Measurements from ENCODE around the gene RALB. TPM values are rescaled to one million over a fixed set of nuclear protein-coding genes. Genes with fewer than 3 reads are reported as not detected.

The RALB gene
- total RNA-seq, 4 donors from 2014 or later, result 22.4 to 42.8 (median 34.9) TPM

DNA sequence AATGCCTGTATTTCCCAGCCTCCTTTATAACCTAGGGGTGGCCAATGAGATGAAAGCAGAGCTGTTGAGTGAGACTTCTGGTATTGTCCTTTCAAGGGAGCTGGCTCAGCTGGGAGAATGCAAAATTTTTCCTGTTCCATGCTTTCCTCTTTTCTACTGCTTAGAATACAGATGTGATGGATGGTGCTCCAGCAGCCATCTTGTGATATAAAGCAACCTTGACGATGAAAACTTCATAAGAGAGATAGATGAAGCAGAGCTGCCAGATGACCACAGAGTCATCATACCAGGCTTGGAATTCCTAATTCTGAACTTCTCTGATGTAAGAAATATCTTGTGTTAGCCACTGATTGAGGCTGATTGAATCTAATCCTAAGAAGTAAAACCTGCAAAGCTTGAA lies 81.4 kb downstream of the RALB start:
- WGBS, 2 donors, result 94 to 97% methylated on average over 1 of the region's 1 CpG
- intact Hi-C loops (cut with DNase I; ENCODE audit: low total_unique reads), result no loop called here

DNA sequence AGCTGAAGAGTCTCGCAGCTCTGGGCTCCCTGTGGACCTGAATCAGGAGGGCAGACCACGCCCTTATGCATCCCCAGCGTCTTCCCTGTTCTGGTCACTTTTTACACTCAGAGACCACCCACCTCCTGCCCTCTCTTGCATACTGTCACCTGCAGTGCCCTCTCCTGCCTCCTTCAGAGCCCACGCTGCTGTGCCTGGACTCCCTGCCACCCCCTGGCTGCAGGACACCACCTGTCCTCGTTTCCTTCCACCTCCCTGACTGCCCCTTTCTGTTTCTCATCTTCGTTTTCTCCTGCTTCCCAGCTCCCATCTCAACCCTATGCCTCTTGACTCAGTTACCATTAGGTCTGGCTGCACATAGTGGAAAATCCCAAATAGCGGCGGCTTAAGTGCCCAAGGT lies 84.1 kb downstream of the RALB start:
- no peak for DNase-seq (ENCODE audit: low spot score in 2 of 2)
- no peak for TF ChIP-seq POLR2A (IDR thresholded peaks at IDR 0.05)
- TF ChIP-seq, protein P1, sequence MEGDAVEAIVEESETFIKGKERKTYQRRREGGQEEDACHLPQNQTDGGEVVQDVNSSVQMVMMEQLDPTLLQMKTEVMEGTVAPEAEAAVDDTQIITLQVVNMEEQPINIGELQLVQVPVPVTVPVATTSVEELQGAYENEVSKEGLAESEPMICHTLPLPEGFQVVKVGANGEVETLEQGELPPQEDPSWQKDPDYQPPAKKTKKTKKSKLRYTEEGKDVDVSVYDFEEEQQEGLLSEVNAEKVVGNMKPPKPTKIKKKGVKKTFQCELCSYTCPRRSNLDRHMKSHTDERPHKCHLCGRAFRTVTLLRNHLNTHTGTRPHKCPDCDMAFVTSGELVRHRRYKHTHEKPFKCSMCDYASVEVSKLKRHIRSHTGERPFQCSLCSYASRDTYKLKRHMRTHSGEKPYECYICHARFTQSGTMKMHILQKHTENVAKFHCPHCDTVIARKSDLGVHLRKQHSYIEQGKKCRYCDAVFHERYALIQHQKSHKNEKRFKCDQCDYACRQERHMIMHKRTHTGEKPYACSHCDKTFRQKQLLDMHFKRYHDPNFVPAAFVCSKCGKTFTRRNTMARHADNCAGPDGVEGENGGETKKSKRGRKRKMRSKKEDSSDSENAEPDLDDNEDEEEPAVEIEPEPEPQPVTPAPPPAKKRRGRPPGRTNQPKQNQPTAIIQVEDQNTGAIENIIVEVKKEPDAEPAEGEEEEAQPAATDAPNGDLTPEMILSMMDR (IDR thresholded peaks at IDR 0.05), result no peak
- intact Hi-C loops (cut with DNase I; ENCODE audit: low total_unique reads), result no loop called here
- no peak overlapping the region for H3K4me3 ChIP-seq (ENCODE audit: low read depth, poor library complexity, severe bottlenecking)
- 87 to 92% methylated on average over 8 of the region's 8 CpGs for WGBS, 2 donors

More for the DNA sequence above, 81.4 kb downstream of the RALB start:
- TF ChIP-seq POLR2A (IDR thresholded peaks at IDR 0.05), result no peak
- TF ChIP-seq, protein P1 (IDR thresholded peaks at IDR 0.05), result no peak
- no peak for DNase-seq (ENCODE audit: low spot score in 2 of 2)
- no peak overlapping the region for H3K4me3 ChIP-seq (ENCODE audit: low read depth, poor library complexity, severe bottlenecking)

DNA sequence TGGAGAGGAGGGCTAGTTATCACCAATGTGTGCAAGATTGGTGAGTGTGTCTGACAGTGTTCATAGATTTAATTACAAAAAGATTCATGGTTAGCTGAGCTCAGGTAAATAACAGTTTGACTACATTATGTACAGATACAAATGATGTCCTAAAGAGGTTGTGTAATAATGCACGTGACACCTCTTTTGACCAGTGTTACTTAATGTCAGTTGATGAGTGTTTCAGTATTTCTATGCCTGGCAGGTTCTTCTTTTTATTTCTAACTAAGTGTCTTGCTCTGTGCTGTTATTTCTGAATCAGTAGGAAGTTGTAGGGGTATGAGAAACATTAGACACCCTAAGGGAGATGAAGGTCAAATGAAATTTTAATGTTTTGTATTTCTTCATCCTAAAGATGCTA lies 85.4 kb downstream of the RALB start:
- TF ChIP-seq, protein P1 (IDR thresholded peaks at IDR 0.05), result no peak
- no peak for TF ChIP-seq POLR2A (IDR thresholded peaks at IDR 0.05)
- whole genome bisulfite sequencing, 2 donors, result 50 to 65% methylated on average over 1 of the region's 1 CpG

GRCh38 chr2:120341977-120342376 lies 89.3 kb downstream of the RALB start:
- no peak for DNase-seq (ENCODE audit: low spot score in 2 of 2)
- WGBS, 2 donors, result 57 to 66% methylated on average over 7 of the region's 7 CpGs
- intact Hi-C loops (cut with DNase I; ENCODE audit: low total_unique reads), result loop anchor here (10.0 kb wide), 2 partner anchors 103 to 213 kb away; no protein-coding TSS in a partner anchor
- no peak overlapping the region for H3K4me3 ChIP-seq (ENCODE audit: low read depth, poor library complexity, severe bottlenecking)
- TF ChIP-seq POLR2A (IDR thresholded peaks at IDR 0.05), result no peak
- TF ChIP-seq, protein P1 (IDR thresholded peaks at IDR 0.05), result no peak

More for the DNA sequence above, 85.4 kb downstream of the RALB start:
- DNase-seq (ENCODE audit: low spot score in 2 of 2), result no peak
- no peak overlapping the region for H3K4me3 ChIP-seq (ENCODE audit: low read depth, poor library complexity, severe bottlenecking)
- intact Hi-C loops (cut with DNase I; ENCODE audit: low total_unique reads), result no loop called here

- intact Hi-C loops (cut with DNase I; ENCODE audit: low total_unique reads), result loop anchor here (10.0 kb wide), 2 partner anchors 102 to 212 kb away; no protein-coding TSS in a partner anchor
- WGBS, 2 donors, result 59 to 67% methylated on average over 7 of the region's 7 CpGs
- no peak for DNase-seq (ENCODE audit: low spot score in 2 of 2)
- TF ChIP-seq, protein P1 (IDR thresholded peaks at IDR 0.05), result no peak
- no peak for TF ChIP-seq POLR2A (IDR thresholded peaks at IDR 0.05)
- H3K4me3 ChIP-seq (ENCODE audit: low read depth, poor library complexity, severe bottlenecking), result no peak overlapping the region
Measured at GRCh38 chr2:120342446-120342845, 89.8 kb downstream of the RALB start.

DNA sequence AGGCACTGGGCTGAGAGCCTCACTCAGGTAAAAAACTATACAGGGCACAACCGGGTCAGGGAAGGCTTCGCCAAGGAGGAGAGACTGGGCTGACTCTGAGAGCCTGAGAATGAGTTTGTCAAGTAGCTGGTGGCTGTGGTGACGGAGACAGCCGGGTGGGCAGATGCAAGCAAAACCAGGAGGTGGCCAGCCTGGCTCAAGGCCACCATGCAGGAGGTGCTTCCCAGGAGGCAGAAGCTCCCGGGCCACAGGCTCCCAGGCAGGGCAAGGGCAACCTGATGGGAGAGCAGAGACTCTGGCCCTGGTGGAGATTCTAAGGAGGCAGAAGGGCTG lies 90.4 kb downstream of the RALB start:
- whole genome bisulfite sequencing, 2 donors, result 26 to 43% methylated on average over 4 to 5 of the region's 5 CpGs
- TF ChIP-seq, protein P1 (IDR thresholded peaks at IDR 0.05), result no peak
- no peak for TF ChIP-seq POLR2A (IDR thresholded peaks at IDR 0.05)
- H3K4me3 ChIP-seq (ENCODE audit: low read depth, poor library complexity, severe bottlenecking), result no peak overlapping the region
- DNase-seq (ENCODE audit: low spot score in 2 of 2), result no peak
- intact Hi-C loops (cut with DNase I; ENCODE audit: low total_unique reads), result loop anchor here (10.0 kb wide), 2 partner anchors 102 to 212 kb away; no protein-coding TSS in a partner anchor

Data from lower leg skin (tissue), 4 donors.